GM18526 (cell line): ENCODE data around the gene MTREX.

ENCODE experiments used
- POLR2A ChIP-seq: IDR thresholded peaks from 3 replicates; pipeline ENCODE4 v1.6.1; 2011; ENCODE audit not compliant: insufficient read length; ENCODE audit errors: extremely low read depth

The MTREX gene

GRCh38 chr5:55427157-55427556 is 119.4 kb downstream of the MTREX start:
- TF ChIP-seq POLR2A: no peak

DNA sequence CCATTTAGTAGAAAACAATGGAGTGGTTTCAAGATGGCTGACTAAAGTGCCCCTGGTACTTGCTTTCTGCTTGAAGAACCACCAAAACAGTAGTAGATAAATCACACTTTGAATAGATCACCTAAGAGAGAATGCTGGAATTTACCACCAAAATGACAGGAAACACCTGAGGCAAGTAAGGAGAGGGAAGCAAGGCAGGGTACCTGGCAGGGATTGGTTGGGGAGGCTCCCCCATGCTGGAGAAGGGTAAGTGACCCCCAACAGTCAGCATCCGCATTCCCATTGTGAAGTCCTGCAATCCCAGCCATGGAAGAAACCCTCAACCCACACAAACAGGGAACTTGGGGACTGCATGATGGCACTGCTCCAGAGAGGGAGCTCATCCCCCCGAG is 121.4 kb downstream of the MTREX start:
- no peak for TF ChIP-seq POLR2A

- no peak for TF ChIP-seq POLR2A
Observed at GRCh38 chr5:55429613-55430253, 121.9 kb downstream of the MTREX start.

GRCh38 chr5:55432549-55432948 is 124.8 kb downstream of the MTREX start:
- TF ChIP-seq POLR2A: no peak

DNA sequence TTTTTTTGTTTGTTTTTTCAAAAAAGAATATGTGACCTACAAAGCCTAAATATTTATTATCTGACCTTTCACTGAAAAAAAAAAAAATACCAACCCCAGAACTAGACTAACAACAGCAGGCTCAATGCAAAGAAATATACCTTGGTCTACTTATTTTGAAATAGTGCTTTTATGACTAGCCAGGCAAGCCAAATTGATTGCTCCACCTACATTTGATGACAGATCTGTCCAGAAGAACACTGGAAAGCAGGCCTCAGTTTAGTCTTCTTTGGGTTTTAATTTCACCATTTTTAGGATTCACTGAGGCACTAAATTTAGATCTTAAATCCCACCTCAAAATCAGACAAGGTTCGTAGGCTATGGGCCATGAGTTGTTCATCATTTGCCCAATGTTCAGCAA is 129.7 kb downstream of the MTREX start:
- TF ChIP-seq POLR2A: no peak

- no peak for TF ChIP-seq POLR2A
Observed at GRCh38 chr5:55437859-55438206, 130.0 kb downstream of the MTREX start.

- no peak for TF ChIP-seq POLR2A
Observed at GRCh38 chr5:55438998-55439397, 131.2 kb downstream of the MTREX start.

DNA sequence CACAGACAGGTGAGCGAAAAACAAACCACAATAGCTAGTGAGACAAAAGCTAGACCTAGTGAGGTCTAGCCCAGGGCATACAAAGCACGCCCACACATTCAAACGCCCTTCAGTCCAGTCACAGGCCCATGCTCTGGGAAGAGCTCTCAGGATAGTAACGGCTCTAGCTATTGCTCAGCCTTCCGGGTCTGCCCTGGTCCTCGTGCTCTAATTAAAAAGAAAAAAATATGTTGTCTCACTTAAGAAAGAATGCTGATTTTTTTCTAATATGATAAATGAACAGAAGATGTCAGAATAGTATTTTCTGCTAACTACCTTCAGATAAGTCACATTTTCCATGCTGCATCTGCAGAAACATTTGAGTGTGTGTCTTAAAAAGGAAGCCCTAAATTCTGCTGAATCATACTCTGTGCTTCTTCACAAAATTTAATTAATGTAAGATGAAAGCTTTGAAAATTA is 132.4 kb downstream of the MTREX start:
- TF ChIP-seq POLR2A: no peak

GRCh38 chr5:55441107-55441771 is 133.4 kb downstream of the MTREX start:
- TF ChIP-seq POLR2A: no peak

DNA sequence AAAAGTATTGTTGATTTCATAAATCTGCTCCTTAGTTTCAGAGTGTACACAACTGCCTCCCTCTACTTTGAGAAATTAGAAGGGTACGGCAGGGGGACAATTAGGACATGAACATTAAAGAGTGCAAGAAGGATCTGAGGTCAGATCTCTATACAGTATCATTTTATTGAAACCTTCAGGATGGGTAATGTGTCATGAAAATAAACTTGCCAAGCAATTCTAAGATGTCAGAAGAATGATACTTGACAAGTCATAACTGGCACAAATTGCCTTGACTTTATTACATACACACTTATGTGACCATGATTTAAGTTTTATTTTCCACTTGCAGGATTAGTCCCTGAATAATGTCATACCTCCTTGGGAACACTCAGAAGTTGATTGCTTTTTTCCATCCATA is 134.2 kb downstream of the MTREX start:
- no peak for TF ChIP-seq POLR2A

DNA sequence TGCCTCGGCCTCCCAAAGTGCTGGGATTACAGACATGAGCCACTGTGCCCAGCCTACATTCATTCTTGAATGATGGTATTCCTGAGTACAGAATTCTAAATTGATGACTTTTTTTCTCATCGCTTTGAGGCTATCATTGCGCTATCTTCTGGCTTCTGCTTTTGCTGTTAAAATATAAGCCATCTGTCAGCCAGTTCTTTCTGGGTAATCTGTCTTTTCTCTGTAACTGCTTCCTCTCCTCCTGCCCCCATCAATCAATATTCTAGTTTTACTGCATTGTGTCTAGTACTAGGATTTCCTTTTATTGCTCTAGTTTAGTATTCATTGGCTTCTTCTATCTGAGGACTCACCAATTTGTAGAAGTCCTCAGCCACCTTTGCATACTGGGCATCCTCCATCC is 138.0 kb downstream of the MTREX start:
- no peak for TF ChIP-seq POLR2A

- no peak for TF ChIP-seq POLR2A
Observed at GRCh38 chr5:55446640-55447351, 139.0 kb downstream of the MTREX start.

GRCh38 chr5:55450050-55450765 is 142.4 kb downstream of the MTREX start:
- no peak for TF ChIP-seq POLR2A

DNA sequence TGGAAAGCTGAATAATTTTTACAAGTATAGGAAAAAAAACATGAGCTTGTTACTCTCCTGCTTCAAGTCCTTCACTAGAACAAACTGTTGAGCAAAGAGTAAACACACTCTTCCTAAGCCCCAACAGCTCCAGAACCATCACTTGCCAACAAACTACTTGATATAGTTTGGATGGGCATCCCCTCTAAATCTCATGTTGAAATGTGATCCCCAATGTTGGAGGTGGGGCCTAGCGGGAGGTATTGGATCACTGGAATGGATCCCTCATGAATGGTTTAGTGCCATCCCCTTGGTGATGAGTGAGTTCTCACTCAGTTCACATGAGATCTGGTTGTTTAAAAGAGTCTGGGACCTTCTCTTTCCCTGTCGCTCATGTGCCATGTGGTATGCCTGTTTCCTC is 144.2 kb downstream of the MTREX start:
- no peak for TF ChIP-seq POLR2A

DNA sequence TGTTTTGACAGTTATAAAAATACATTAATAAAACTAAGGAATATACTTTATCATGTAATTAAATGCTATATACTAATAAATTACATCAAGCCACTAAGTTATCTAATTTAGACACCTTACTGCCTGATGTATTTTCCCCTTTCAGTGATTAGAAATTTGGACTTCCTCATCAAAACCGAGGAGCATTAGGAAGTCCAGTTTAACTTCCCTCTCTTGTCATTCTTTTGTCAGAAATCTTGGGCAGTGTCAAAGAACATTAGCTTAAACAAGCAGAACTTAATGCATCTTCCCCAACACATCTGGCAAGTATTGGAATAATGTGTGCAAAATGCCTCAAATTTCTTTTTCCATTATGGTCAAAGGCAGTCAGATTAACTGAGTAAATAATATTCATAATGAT is 145.4 kb downstream of the MTREX start:
- no peak for TF ChIP-seq POLR2A

DNA sequence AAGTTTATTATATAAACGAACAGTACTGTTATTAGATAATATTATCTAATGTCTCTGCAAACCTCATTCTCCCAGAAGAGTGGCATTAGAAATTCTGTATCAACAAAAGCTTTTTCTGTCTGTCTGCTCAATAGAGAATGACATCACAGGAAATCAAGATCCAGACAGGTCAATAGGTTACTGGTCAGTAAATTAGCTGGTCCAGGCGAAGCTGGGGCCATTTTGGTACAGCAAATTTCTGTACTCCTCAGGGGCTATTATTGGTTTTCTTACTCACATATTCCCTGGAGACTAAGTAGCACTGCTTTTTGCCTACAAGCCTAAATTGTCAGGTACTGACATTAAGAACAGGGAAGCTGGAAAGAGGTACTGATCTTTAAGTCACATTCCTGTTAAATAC is 146.5 kb downstream of the MTREX start:
- TF ChIP-seq POLR2A: no peak
